ENCODE data around the gene CCDC158.
"Not testable (repeated sequence)": the region's sequence is repeated elsewhere in the genome, so short reads cannot be mapped to it uniquely, and the experiment has no call there.

The CCDC158 gene

GRCh38 chr4:76420762-76421581, at the start of gene CCDC158:
Gene CCDC158, minus strand, starts transcription at chr4:76421141. Its CDS starts 17,934 bp downstream, at chr4:76403207.
- DNase-seq, result peak; percentile 24

GRCh38 chr4:76470532-76470931, 49.6 kb upstream of the CCDC158 start:
- no peak for DNase-seq

- DNase-seq, result no peak
Measured at GRCh38 chr4:76470064-76470463, 49.1 kb upstream of the CCDC158 start.

- DNase-seq, result no peak
Measured at GRCh38 chr4:76463568-76463967, 42.6 kb upstream of the CCDC158 start.

- DNase-seq, result no peak
Measured at GRCh38 chr4:76459291-76459723, 38.4 kb upstream of the CCDC158 start.

GRCh38 chr4:76458825-76459224, 37.9 kb upstream of the CCDC158 start:
- DNase-seq, result no peak

GRCh38 chr4:76458297-76458696, 37.4 kb upstream of the CCDC158 start:
- no peak for DNase-seq

- no peak for DNase-seq
Measured at GRCh38 chr4:76457885-76458284, 36.9 kb upstream of the CCDC158 start.

GRCh38 chr4:76454073-76454472, 33.1 kb upstream of the CCDC158 start:
- DNase-seq, result not testable (repeated sequence)

- DNase-seq, result no peak
Measured at GRCh38 chr4:76453232-76453631, 32.3 kb upstream of the CCDC158 start.

GRCh38 chr4:76449833-76450232, 28.9 kb upstream of the CCDC158 start:
- no peak for DNase-seq

GRCh38 chr4:76449362-76449767, 28.4 kb upstream of the CCDC158 start:
- DNase-seq, result no peak

- DNase-seq, result no peak
Measured at GRCh38 chr4:76448211-76448610, 27.3 kb upstream of the CCDC158 start.

GRCh38 chr4:76447393-76447851, 26.5 kb upstream of the CCDC158 start:
- DNase-seq, result no peak

- DNase-seq, result no peak
Measured at GRCh38 chr4:76445911-76446310, 25.0 kb upstream of the CCDC158 start.

GRCh38 chr4:76443376-76443775, 22.4 kb upstream of the CCDC158 start:
- no peak for DNase-seq

- no peak for DNase-seq
Measured at GRCh38 chr4:76442807-76443206, 21.9 kb upstream of the CCDC158 start.

GRCh38 chr4:76441881-76442280, 20.9 kb upstream of the CCDC158 start:
- DNase-seq, result no peak

GRCh38 chr4:76439491-76439890, 18.6 kb upstream of the CCDC158 start:
- DNase-seq, result no peak

- no peak for DNase-seq
Measured at GRCh38 chr4:76435528-76436319, 14.8 kb upstream of the CCDC158 start.

- no peak for DNase-seq
Measured at GRCh38 chr4:76434901-76435527, 14.1 kb upstream of the CCDC158 start, which contains the start of gene SHROOM3. Gene SHROOM3, plus strand, starts transcription at chr4:76435229. Its CDS starts 824 bp downstream, at chr4:76436053.

- DNase-seq, result peak; percentile 86
Measured at GRCh38 chr4:76430519-76431388, 9.8 kb upstream of the CCDC158 start.

All from hematopoietic multipotent progenitor cell treated with erythropoietin and hydrocortisone succinate and interleukin-3 and kit ligand, for 6 days (in vitro differentiated cells).